Astrocyte (in vitro differentiated cells and primary cell): ENCODE measurements around the gene PKP2.

Source experiments
- CTCF ChIP-seq: IDR thresholded peaks from 2 replicates; pipeline ENCODE4 v1.5.1; 2011; ENCODE audit warnings: low read depth, mild to moderate bottlenecking, inconsistent platforms, low read length, moderate library complexity; ENCODE audit not compliant: insufficient read depth
- EZH2 ChIP-seq: IDR thresholded peaks from 2 replicates; pipeline ENCODE4 v1.6.1; 2012; ENCODE audit warnings: mild to moderate bottlenecking, low read length, inconsistent platforms; ENCODE audit not compliant: insufficient read depth

- no peak for TF ChIP-seq EZH2
- TF ChIP-seq CTCF, result no peak
Measured at GRCh38 chr12:32743264-32743663, 153.3 kb downstream of the PKP2 start.
